Lower leg skin (tissue), 3 donors: ENCODE measurements around the gene GRAMD4.

ENCODE experiments used
- CTCF ChIP-seq, 3 donors: fragments of 450-650 bp; IDR thresholded peaks; one replicate each; pipeline ENCODE4 v1.5.1; 2016; ENCODE audit warnings: antibody characterized with exemption in 3 of 3, mild to moderate bottlenecking in 3 of 3, moderate library complexity in 2 of 3
- POLR2A ChIP-seq, 2 donors: fragments of 450-650 bp; IDR thresholded peaks; one replicate each; pipeline ENCODE4 v1.6.1; 2016 to 2017; ENCODE audit warnings: antibody characterized with exemption in 2 of 2, mild to moderate bottlenecking in 1 of 2, moderate library complexity in 1 of 2

GRCh38 chr22:46589141-46589748 is 30.9 kb upstream of the GRAMD4 start:
- TF ChIP-seq CTCF (IDR thresholded peaks at IDR 0.05): no peak
- no peak for TF ChIP-seq POLR2A (IDR thresholded peaks at IDR 0.05)
